Activated B cell treated with CpG ODN at 0.5 μM for 24 hours (primary cell): ENCODE data around the gene FBXO2. TPM values are rescaled to one million over a fixed set of nuclear protein-coding genes. Genes with fewer than 3 reads are reported as not detected.

ENCODE experiments used
- ATAC-seq: fragments of 200-7000 bp; cut with Tn5 transposase; one replicate; pipeline ENCODE4 v1.10.0; 2021; ENCODE audit warnings: low read depth, mild to moderate bottlenecking, moderate library complexity
- CTCF ChIA-PET: fragments of 350-600 bp; sonication (Branson Sonifier 250); formaldehyde crosslinking; loops from one replicate; lab custom pipeline; 2021; ENCODE audit warnings: antibody characterized with exemption; lab: Charles Lee
- POLR2A ChIA-PET: fragments of 350-600 bp; sonication (Branson Sonifier 250); formaldehyde crosslinking; loops from one replicate; lab custom pipeline; 2021; ENCODE audit warnings: antibody characterized with exemption; lab: Charles Lee
- DNase-seq: peaks from one replicate; pipeline ENCODE4 v3.0.0; 2022
- H3K27ac Mint-ChIP-seq: one replicate; pipeline ENCODE4 v1.8.0; 2020; ENCODE audit warnings: mixed read lengths
- H3K27me3 Mint-ChIP-seq: one replicate; pipeline ENCODE4 v1.8.0; 2021; ENCODE audit warnings: mixed read lengths
- H3K36me3 Mint-ChIP-seq: one replicate; pipeline ENCODE4 v1.8.0; 2021; ENCODE audit warnings: low read depth, mixed read lengths
- H3K4me1 Mint-ChIP-seq: one replicate; pipeline ENCODE4 v1.8.0; 2021; ENCODE audit warnings: mixed read lengths
- H3K4me3 Mint-ChIP-seq: one replicate; pipeline ENCODE4 v1.8.0; 2020; ENCODE audit warnings: mild to moderate bottlenecking, mixed read lengths
- H3K9me3 Mint-ChIP-seq: one replicate; pipeline ENCODE4 v1.8.0; 2020; ENCODE audit warnings: mixed read lengths
- CTCF ChIP-seq: fragments of 200-600 bp; IDR thresholded peaks from one replicate; pipeline ENCODE4 v1.8.0; 2022; ENCODE audit warnings: antibody characterized with exemption, mild to moderate bottlenecking
- intact Hi-C: fragments of 100-400 bp; cut with micrococcal nuclease; formaldehyde crosslinking; loops from one replicate; pipeline ENCODE4 v1.15.1; 2024
- total RNA-seq: library from RNA; stranded (reverse); gene quantifications from 2 replicates; pipeline ENCODE4 v1.2.3, GENCODE V29; 2022

The FBXO2 gene
- total RNA-seq, 1 donor from 2014 or later, result 4.2 TPM

GRCh38 chr1:11623702-11624101 is 30.5 kb downstream of the FBXO2 start:
- Mint-ChIP-seq H3K9me3 (no peaks in the 10 kb centered on the region), H3K27ac (no peak overlapping the region), H3K27me3 (peaks cover 24% of the 10 kb centered on the region), H3K4me1 (no peaks in the 10 kb centered on the region), H3K4me3 (no peak overlapping the region), H3K36me3 (no peaks in the 10 kb centered on the region)
- TF ChIP-seq CTCF, result no peak
- POLR2A ChIA-PET, result no interaction called here
- no peak for DNase-seq
- CTCF ChIA-PET, result interaction anchor here (1.2 kb wide), 1 partner anchor 586 kb away, joined by 3 read pairs; no protein-coding TSS in a partner anchor
- intact Hi-C loops, result no loop called here
- no peak for ATAC-seq

- peaks cover 19% of the 10 kb centered on the region for H3K27me3 Mint-ChIP-seq
Observed at GRCh38 chr1:11622398-11622797, 31.8 kb downstream of the FBXO2 start.

GRCh38 chr1:11620924-11621323 is 33.3 kb downstream of the FBXO2 start:
- no peak overlapping the region for H3K4me3 Mint-ChIP-seq
- H3K27me3 Mint-ChIP-seq, result peaks cover 14% of the 10 kb centered on the region
- intact Hi-C loops, result no loop called here
- no peaks in the 10 kb centered on the region for H3K4me1 Mint-ChIP-seq
- H3K27ac Mint-ChIP-seq, result no peak overlapping the region
- POLR2A ChIA-PET, result no interaction called here
- no peak for DNase-seq
- no peak for ATAC-seq
- no peaks in the 10 kb centered on the region for H3K36me3 Mint-ChIP-seq
- CTCF ChIA-PET, result no interaction called here
- no peaks in the 10 kb centered on the region for H3K9me3 Mint-ChIP-seq
- no peak for TF ChIP-seq CTCF

More at GRCh38 chr1:11622398-11622797, 31.8 kb downstream of the FBXO2 start:
- no peak for ATAC-seq
- no peak for TF ChIP-seq CTCF
- H3K4me3 Mint-ChIP-seq, result no peak overlapping the region
- no peak overlapping the region for H3K27ac Mint-ChIP-seq
- CTCF ChIA-PET, result no interaction called here
- H3K36me3 Mint-ChIP-seq, result no peaks in the 10 kb centered on the region
- DNase-seq, result no peak
- intact Hi-C loops, result no loop called here
- no peaks in the 10 kb centered on the region for H3K4me1 Mint-ChIP-seq
- no peaks in the 10 kb centered on the region for H3K9me3 Mint-ChIP-seq
- POLR2A ChIA-PET, result no interaction called here

- Mint-ChIP-seq H3K27me3 (peaks cover 10% of the 10 kb centered on the region), H3K4me3 (no peak overlapping the region), H3K4me1 (no peaks in the 10 kb centered on the region), H3K27ac (no peak overlapping the region), H3K36me3 (no peaks in the 10 kb centered on the region), H3K9me3 (no peaks in the 10 kb centered on the region)
- DNase-seq (no peak), ATAC-seq (no peak)
- ChIA-PET POLR2A (no interaction called here), CTCF (no interaction called here)
- no peak for TF ChIP-seq CTCF
- intact Hi-C loops, result no loop called here
Observed at GRCh38 chr1:11620405-11620804, 33.8 kb downstream of the FBXO2 start.

- H3K27me3 Mint-ChIP-seq, result peaks cover 4% of the 10 kb centered on the region
- TF ChIP-seq CTCF, result no peak
- H3K9me3 Mint-ChIP-seq, result no peaks in the 10 kb centered on the region
- no peaks in the 10 kb centered on the region for H3K36me3 Mint-ChIP-seq
- intact Hi-C loops, result no loop called here
- ChIA-PET POLR2A (no interaction called here), CTCF (no interaction called here)
- H3K4me3 Mint-ChIP-seq, result no peak overlapping the region
- no peak overlapping the region for H3K27ac Mint-ChIP-seq
- ATAC-seq (no peak), DNase-seq (no peak)
- H3K4me1 Mint-ChIP-seq, result no peaks in the 10 kb centered on the region
Observed at GRCh38 chr1:11617741-11618140, 36.5 kb downstream of the FBXO2 start.
